NCI-H82 treated with DMSO at 0.1 percent for 48 hours (cell line): ENCODE measurements around the gene CXorf66.
"Not testable (repeated sequence)": the region's sequence is repeated elsewhere in the genome, so short reads cannot be mapped to it uniquely, and the experiment has no call there.

Experiments used
- DNase-seq: peaks from one replicate; lab custom pipeline; 2025; ENCODE audit not compliant: unreplicated experiment; lab: John Stamatoyannopoulos, UW

The CXorf66 gene

DNA sequence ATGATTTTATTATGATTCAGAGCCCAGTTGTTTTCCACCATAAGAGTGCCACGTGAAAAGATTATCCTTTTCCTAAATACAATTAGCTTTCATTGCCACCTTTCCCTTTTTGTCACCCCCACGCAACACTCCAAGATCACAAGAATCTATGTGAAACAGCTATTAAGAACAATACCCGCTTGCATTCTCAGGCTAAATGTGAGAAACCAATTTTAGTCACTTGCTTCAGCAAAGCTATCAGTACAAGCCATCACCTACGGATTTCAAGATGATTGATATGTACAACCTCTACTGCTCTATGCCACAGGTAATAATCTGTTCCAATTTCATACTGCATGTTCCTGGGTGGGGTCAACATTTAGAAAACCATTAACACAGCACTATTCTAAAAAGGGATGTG is 34.9 kb downstream of the CXorf66 start:
- no peak for DNase-seq

- DNase-seq: no peak
Observed at GRCh38 chrX:139929876-139930275, 35.4 kb downstream of the CXorf66 start.

DNA sequence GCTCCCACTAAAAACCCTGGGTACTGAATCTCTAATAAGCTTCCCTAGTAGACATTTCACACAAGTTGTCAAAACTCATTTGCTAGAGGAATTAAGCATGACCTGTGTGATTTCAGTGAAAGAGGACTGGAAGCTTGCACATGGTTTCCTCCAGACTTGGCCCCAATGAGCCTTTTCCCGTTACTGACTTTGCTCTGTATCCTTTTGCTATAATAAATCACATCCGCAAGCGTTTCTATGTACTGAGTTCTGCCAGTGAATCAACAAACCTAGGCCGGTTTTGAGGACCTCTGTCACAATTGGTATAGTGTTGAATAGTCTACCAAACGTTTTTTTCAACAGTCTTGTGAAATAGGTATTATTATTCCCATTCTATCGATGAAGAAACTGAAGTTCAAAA is 40.6 kb downstream of the CXorf66 start:
- no peak for DNase-seq

GRCh38 chrX:139924069-139924695 is 41.1 kb downstream of the CXorf66 start:
- DNase-seq: no peak

DNA sequence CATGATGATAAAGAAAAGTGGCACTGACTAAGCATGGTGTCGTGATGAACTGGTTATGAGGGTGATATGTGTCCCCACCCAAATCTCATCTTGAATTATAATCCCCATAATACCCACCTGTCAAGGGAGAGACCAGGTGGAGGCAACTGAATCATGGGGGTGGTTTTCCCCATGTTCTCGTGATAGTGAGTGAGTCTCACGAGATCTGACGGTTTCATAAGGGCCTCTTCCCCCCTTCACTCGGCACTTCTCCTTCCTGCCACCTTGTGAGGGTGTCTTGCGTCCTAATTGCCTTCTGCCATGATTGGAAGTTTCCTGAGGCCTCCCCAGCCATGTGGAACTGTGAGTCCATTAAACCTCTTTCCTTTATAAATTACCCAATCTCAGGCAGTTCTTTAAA is 44.2 kb downstream of the CXorf66 start:
- DNase-seq: not testable (repeated sequence)

DNA sequence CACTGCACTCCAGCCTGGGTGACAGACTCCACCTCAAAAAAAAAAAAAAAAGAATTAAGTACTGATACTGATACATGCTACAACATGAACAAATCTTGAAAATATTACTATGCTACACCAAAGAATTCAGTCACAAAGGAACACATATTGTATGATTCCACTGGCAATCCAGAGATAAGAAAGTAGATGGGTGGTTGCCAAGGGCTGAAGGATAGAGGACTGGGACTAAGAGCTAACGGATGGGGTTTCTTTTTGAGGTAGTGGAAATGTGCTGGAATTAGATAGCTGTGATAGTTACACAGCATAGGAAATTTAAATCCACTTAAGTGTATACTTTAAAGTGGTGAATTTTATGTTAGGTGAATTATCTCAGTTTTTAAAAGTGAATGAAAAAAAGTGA is 45.0 kb downstream of the CXorf66 start:
- no peak for DNase-seq

GRCh38 chrX:139914421-139914820 is 50.9 kb downstream of the CXorf66 start:
- DNase-seq: no peak

- no peak for DNase-seq
Observed at GRCh38 chrX:139909712-139910111, 55.6 kb downstream of the CXorf66 start.

GRCh38 chrX:139907078-139907477 is 58.2 kb downstream of the CXorf66 start:
- DNase-seq: no peak

- DNase-seq: no peak
Observed at GRCh38 chrX:139905743-139906142, 59.6 kb downstream of the CXorf66 start.
